ENCODE results near the gene PIK3R4.

PIK3R4 gene

GRCh38 chr3:130640027-130640426 is 106.6 kb downstream of the PIK3R4 start:
- no peak for DNase-seq (ENCODE audit: low read depth in 2 of 2)

DNA sequence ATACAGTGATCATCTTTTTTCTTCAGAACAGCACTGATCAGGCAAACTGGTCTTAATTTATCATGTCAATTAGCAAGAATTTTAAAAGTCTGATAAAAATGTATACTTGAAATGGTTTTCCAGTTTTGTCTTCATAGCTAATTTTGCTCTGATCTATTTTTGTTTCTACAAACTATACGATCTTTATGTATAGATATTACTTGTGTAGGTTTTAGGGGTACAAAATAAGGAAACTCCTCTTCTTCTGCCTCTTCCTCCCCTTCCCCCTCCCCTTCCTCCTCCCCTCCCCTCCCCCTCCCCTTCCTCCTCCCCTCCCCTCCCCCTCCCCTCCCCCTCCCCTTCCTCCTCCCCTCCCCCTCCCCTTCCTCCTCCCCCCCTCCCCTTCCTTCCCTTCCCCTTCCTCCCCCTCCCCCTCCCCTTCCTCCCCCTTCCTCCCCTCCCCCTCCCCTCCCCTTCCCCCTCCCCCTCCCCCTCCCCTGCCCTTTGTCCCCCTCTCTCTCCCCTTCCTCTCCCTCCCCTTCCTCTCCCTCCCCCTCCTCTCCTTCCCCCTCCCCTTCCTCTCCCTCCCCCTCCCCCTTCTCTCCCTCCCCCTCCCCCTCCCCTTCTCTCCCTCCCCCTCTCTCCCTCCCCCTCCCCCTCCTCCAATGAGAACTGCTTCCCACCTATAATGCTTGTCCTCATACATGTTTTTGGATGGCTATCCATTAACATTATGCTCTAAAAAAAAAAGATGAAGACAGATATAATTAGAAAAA is 110.0 kb downstream of the PIK3R4 start:
- no peak for DNase-seq (ENCODE audit: low read depth in 2 of 2)

DNA sequence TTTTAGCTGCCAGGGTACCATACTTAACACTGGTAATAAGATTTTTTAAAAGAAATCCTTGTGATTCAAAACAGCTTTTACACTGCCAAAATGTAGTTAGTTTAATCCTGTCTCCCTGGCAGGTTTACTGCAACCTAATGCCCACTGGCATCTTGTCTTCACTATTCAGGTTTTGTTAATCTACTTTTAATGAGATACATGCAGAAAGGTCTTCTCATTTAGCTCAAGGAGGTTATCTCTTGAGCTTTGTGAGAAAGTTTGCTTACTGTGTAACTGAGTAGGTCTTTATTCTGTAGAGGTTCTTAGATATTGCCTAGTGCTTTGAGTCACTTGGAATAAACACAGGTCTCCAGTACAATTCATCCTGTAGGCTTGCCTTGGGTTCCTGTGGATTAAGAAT is 110.7 kb downstream of the PIK3R4 start:
- DNase-seq (ENCODE audit: low read depth in 2 of 2), result no peak

DNA sequence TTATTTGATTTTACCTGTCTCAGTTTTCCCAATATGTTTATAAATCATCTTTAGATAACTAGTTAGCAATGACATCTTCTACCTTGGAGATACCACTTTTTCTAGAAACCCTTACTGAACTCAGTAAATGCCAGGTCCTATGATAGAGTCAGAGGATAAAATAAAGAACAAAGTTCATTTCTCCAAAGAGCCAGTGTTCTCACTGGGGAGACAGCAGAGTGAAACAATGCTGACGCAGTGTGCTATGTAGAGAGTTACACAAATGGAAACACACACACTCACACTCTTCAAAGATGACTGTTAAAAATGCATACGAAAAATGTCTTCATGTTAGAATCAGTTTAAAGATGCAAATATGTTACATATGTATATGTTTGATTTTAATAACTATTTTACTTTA is 111.3 kb downstream of the PIK3R4 start:
- no peak for DNase-seq (ENCODE audit: low read depth in 2 of 2)
